GM23338 (cell line): ENCODE measurements around the gene EIF4A3. TPM values are rescaled to one million over a fixed set of nuclear protein-coding genes. Genes with fewer than 3 reads are reported as not detected.

Experiments
- ATAC-seq: fragments of 200-7000 bp; cut with Tn5 transposase; 3 replicates; pipeline ENCODE4 v1.9.1; 2020
- DNase-seq: peaks from one replicate; pipeline ENCODE4 v3.0.0-alpha.2; 2015; ENCODE audit warnings: low spot score
- H2AFZ ChIP-seq: fragments of 200-600 bp; sonication (generic); 2 replicates; pipeline ENCODE4 v1.8.0; 2016; ENCODE audit warnings: antibody characterized with exemption, mild to moderate bottlenecking, moderate library complexity
- H3F3A ChIP-seq: fragments of 200-600 bp; sonication (generic); replicated peaks from 2 replicates; pipeline ENCODE4 v1.8.0; 2017; ENCODE audit warnings: antibody characterized with exemption, mixed run types, low read depth
- H3K27ac ChIP-seq: fragments of 200-600 bp; sonication (generic); 2 replicates; pipeline ENCODE4 v1.6.1; 2016; ENCODE audit warnings: low read depth
- H3K27me3 ChIP-seq: fragments of 200-600 bp; sonication (generic); 2 replicates; pipeline ENCODE4 v1.8.0; 2016; ENCODE audit warnings: mild to moderate bottlenecking, mixed run types, moderate library complexity; ENCODE audit not compliant: insufficient read depth
- H3K36me3 ChIP-seq: fragments of 200-600 bp; sonication (generic); 2 replicates; pipeline ENCODE4 v1.8.0; 2016; ENCODE audit warnings: mild to moderate bottlenecking; ENCODE audit not compliant: insufficient read depth
- H3K4me1 ChIP-seq: fragments of 200-600 bp; sonication (generic); 2 replicates; pipeline ENCODE4 v1.8.0; 2016; ENCODE audit warnings: mild to moderate bottlenecking, moderate library complexity; ENCODE audit not compliant: insufficient read depth
- H3K4me2 ChIP-seq: fragments of 200-600 bp; sonication (generic); 2 replicates; pipeline ENCODE4 v1.7.1; 2017; ENCODE audit warnings: mixed run types
- H3K4me3 ChIP-seq: fragments of 200-600 bp; sonication (generic); 2 replicates; pipeline ENCODE4 v1.6.1; 2016; ENCODE audit warnings: mixed run types
- H3K79me2 ChIP-seq: fragments of 200-600 bp; sonication (generic); replicated peaks from 2 replicates; pipeline ENCODE4 v1.8.0; 2017; ENCODE audit warnings: mild to moderate bottlenecking; ENCODE audit not compliant: insufficient read depth
- H3K9me2 ChIP-seq: fragments of 200-600 bp; sonication (generic); 2 replicates; pipeline ENCODE4 v1.8.0; 2017; ENCODE audit not compliant: insufficient read depth
- H4K20me1 ChIP-seq: fragments of 200-600 bp; sonication (generic); replicated peaks from 2 replicates; pipeline ENCODE4 v1.8.0; 2017; ENCODE audit warnings: mild to moderate bottlenecking; ENCODE audit not compliant: insufficient read depth
- H3K27ac Mint-ChIP-seq: 2 replicates; pipeline ENCODE4 v1.8.0; 2020; ENCODE audit warnings: inconsistent platforms, mild to moderate bottlenecking, moderate library complexity, mixed read lengths
- H3K27me3 Mint-ChIP-seq: 3 replicates; pipeline ENCODE4 v1.8.0; 2022; ENCODE audit warnings: low read depth, mild to moderate bottlenecking, moderate library complexity, mixed read lengths, inconsistent platforms; ENCODE audit not compliant: insufficient read depth, poor library complexity
- H3K36me3 Mint-ChIP-seq: 3 replicates; pipeline ENCODE4 v1.8.0; 2021; ENCODE audit warnings: low read depth, mild to moderate bottlenecking, inconsistent platforms, moderate library complexity, mixed read lengths
- H3K4me1 Mint-ChIP-seq: 3 replicates; pipeline ENCODE4 v1.8.0; 2020; ENCODE audit warnings: mild to moderate bottlenecking, inconsistent platforms, mixed read lengths
- H3K4me3 Mint-ChIP-seq: 3 replicates; pipeline ENCODE4 v1.8.0; 2021; ENCODE audit warnings: moderate library complexity, mild to moderate bottlenecking, inconsistent platforms, mixed read lengths
- H3K9me3 Mint-ChIP-seq: 3 replicates; pipeline ENCODE4 v1.8.0; 2020; ENCODE audit warnings: moderate library complexity, mild to moderate bottlenecking, inconsistent platforms, mixed read lengths
- CREB1 ChIP-seq: fragments of 250-450 bp; sonication (Bioruptor Pico); IDR thresholded peaks from 2 replicates; pipeline ENCODE4 v1.5.0; 2020; ENCODE audit warnings: low read depth, mild to moderate bottlenecking, moderate library complexity
- EZH2phosphoT487 ChIP-seq: fragments of 200-600 bp; sonication (generic); IDR thresholded peaks from one replicate; pipeline ENCODE4 v1.8.1; 2018; ENCODE audit warnings: antibody characterized with exemption; ENCODE audit not compliant: unreplicated experiment
- POLR2AphosphoS5 ChIP-seq: IDR thresholded peaks from 2 replicates; pipeline ENCODE4 v1.6.1; 2016; ENCODE audit warnings: antibody characterized with exemption, low read depth
- ZNF114 ChIP-seq: fragments of 250-450 bp; sonication (Bioruptor Pico); IDR thresholded peaks from 2 replicates; pipeline ENCODE4 v1.5.0; 2020; ENCODE audit warnings: mild to moderate bottlenecking, moderate library complexity
- ZNF331 ChIP-seq: fragments of 250-450 bp; sonication (Bioruptor Pico); IDR thresholded peaks from 2 replicates; pipeline ENCODE4 v1.5.0; 2020; ENCODE audit warnings: low read depth, mild to moderate bottlenecking, moderate library complexity
- ZNF462 ChIP-seq: fragments of 250-450 bp; sonication (Bioruptor Pico); IDR thresholded peaks from 2 replicates; pipeline ENCODE4 v1.5.0; 2020; ENCODE audit warnings: mild to moderate bottlenecking, moderate library complexity
- polyA plus RNA-seq: library from polyadenylated mRNA; unstranded; fragments of >200 nt; fragmentation: Nextera tagmentation; extraction: Ambion mirVana; gene quantifications from 2 replicates; pipeline ENCODE4 v1.2.1, GENCODE V29; 2016
- total RNA-seq: library from RNA; depleted of rRNA; stranded (reverse); fragments of >200 nt; shearing (Covaris generic); gene quantifications from 2 replicates; pipeline ENCODE4 v1.2.3, GENCODE V29; 2014
- TF ChIP-seq, protein P1 (sequence below): IDR thresholded peaks from 2 replicates; pipeline ENCODE4 v1.6.1; 2016; ENCODE audit warnings: antibody characterized with exemption
- TF ChIP-seq, protein P2 (sequence below), 2 experiments: fragments of 200-600 bp in 1 of 2; sonication (generic) in 1 of 2; conservative IDR thresholded peaks; 2 replicates each; pipeline versions ENCODE4 v1.5.1 to v1.6.1; 2016 to 2017; ENCODE audit warnings: antibody characterized with exemption in 2 of 2, low read depth in 2 of 2, mild to moderate bottlenecking in 2 of 2, moderate library complexity in 1 of 2

EIF4A3 gene
- total and polyA plus RNA-seq, 2 experiments from 2014 or later: 146 to 156 TPM

- Histone ChIP-seq H3K4me1 (peaks cover 10% of the 10 kb centered on the region; the same call in 1 of the 2 replicates), H3K4me3 (no peak overlapping the region), H2AFZ (no peak overlapping the region), H3K79me2 (0 out of 2 replicates have a peak, but pooled peaks cover 5% of the 10 kb centered on the region), H4K20me1 (no peaks in the 10 kb centered on the region), H3K27ac (no peak overlapping the region), H3K27me3 (peaks cover 8% of the 10 kb centered on the region; the same call in 1 of the 2 replicates), H3K4me2 (no peak overlapping the region), H3K36me3 (no peaks in the 10 kb centered on the region), H3F3A (0 out of 2 replicates have a peak, but pooled peaks cover 4% of the 10 kb centered on the region), H3K9me2 (no peaks in the 10 kb centered on the region)
- TF ChIP-seq ZNF462 (no peak), CREB1 (CRISPR knock-in tag) (no peak), ZNF114 (no peak), ZNF331 (CRISPR knock-in tag) (no peak), EZH2phosphoT487 (no peak), POLR2AphosphoS5 (no peak)
- TF ChIP-seq, protein P1, sequence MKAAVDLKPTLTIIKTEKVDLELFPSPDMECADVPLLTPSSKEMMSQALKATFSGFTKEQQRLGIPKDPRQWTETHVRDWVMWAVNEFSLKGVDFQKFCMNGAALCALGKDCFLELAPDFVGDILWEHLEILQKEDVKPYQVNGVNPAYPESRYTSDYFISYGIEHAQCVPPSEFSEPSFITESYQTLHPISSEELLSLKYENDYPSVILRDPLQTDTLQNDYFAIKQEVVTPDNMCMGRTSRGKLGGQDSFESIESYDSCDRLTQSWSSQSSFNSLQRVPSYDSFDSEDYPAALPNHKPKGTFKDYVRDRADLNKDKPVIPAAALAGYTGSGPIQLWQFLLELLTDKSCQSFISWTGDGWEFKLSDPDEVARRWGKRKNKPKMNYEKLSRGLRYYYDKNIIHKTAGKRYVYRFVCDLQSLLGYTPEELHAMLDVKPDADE: no peak
- TF ChIP-seq, protein P2, sequence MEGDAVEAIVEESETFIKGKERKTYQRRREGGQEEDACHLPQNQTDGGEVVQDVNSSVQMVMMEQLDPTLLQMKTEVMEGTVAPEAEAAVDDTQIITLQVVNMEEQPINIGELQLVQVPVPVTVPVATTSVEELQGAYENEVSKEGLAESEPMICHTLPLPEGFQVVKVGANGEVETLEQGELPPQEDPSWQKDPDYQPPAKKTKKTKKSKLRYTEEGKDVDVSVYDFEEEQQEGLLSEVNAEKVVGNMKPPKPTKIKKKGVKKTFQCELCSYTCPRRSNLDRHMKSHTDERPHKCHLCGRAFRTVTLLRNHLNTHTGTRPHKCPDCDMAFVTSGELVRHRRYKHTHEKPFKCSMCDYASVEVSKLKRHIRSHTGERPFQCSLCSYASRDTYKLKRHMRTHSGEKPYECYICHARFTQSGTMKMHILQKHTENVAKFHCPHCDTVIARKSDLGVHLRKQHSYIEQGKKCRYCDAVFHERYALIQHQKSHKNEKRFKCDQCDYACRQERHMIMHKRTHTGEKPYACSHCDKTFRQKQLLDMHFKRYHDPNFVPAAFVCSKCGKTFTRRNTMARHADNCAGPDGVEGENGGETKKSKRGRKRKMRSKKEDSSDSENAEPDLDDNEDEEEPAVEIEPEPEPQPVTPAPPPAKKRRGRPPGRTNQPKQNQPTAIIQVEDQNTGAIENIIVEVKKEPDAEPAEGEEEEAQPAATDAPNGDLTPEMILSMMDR (conservative IDR thresholded peaks at IDR 0.05; ENCODE audit: low read depth in 2 of 2): no peak
- DNase-seq (no peak), ATAC-seq (no peak)
- 0 out of 2 replicates have a peak overlapping the region, but pooled peaks have one; percentile 52 for H3K27ac Mint-ChIP-seq
- H3K4me3 Mint-ChIP-seq: no peak overlapping the region; the same call in 2 of the 3 replicates
- peaks cover 11% of the 10 kb centered on the region for H3K4me1 Mint-ChIP-seq
- peaks cover 19% of the 10 kb centered on the region for H3K27me3 Mint-ChIP-seq
- no peaks in the 10 kb centered on the region; the same call in 2 of the 3 replicates for H3K9me3 Mint-ChIP-seq
- H3K36me3 Mint-ChIP-seq: no peaks in the 10 kb centered on the region; the same call in 2 of the 3 replicates
Observed at GRCh38 chr17:80097844-80098691, 48.9 kb downstream of the EIF4A3 start.
